MG63 (cell line): ENCODE measurements around the gene ENTPD6. TPM values are rescaled to one million over a fixed set of nuclear protein-coding genes. Genes with fewer than 3 reads are reported as not detected.
"Not testable (repeated sequence)": the region's sequence is repeated elsewhere in the genome, so short reads cannot be mapped to it uniquely, and the experiment has no call there.

ENCODE experiments used
- DNase-seq: peaks from one replicate; pipeline ENCODE4 v3.0.0-alpha.2; 2020
- H3K27me3 ChIP-seq: fragments of 250-450 bp; sonication (Bioruptor Pico); 2 replicates; pipeline ENCODE4 v1.5.1; 2020; ENCODE audit warnings: mild to moderate bottlenecking, moderate library complexity
- H3K36me3 ChIP-seq: fragments of 250-450 bp; sonication (Bioruptor Pico); 2 replicates; pipeline ENCODE4 v1.5.1; 2020; ENCODE audit warnings: mild to moderate bottlenecking, moderate library complexity
- H3K4me3 ChIP-seq: fragments of 250-450 bp; sonication (Bioruptor Pico); 2 replicates; pipeline ENCODE4 v1.5.1; 2020; ENCODE audit warnings: mild to moderate bottlenecking, moderate library complexity
- H3K9me3 ChIP-seq: fragments of 250-450 bp; sonication (Bioruptor Pico); 2 replicates; pipeline ENCODE4 v1.5.1; 2020; ENCODE audit warnings: mild to moderate bottlenecking, moderate library complexity
- total RNA-seq: library from RNA; depleted of rRNA; stranded (reverse); fragments of >200 nt; shearing (Covaris generic); gene quantifications from 2 replicates; pipeline ENCODE4 v1.2.3, GENCODE V29; 2014; ENCODE audit warnings: low replicate concordance

The ENTPD6 gene
- total RNA-seq, 1 experiment from 2014 or later: 59.6 TPM

GRCh38 chr20:25241659-25241955 is 46.1 kb downstream of the ENTPD6 start:
- H3K36me3 ChIP-seq, H3K9me3 ChIP-seq, H3K27me3 ChIP-seq, DNase-seq, H3K4me3 ChIP-seq: not testable (repeated sequence)

- no peaks in the 10 kb centered on the region for H3K27me3 ChIP-seq
- no peaks in the 10 kb centered on the region for H3K9me3 ChIP-seq
- H3K36me3 ChIP-seq: no peaks in the 10 kb centered on the region
- DNase-seq: no peak
- H3K4me3 ChIP-seq: no peak overlapping the region
Observed at GRCh38 chr20:25242231-25242630, 46.7 kb downstream of the ENTPD6 start.

GRCh38 chr20:25243416-25243979 is 48.0 kb downstream of the ENTPD6 start:
- DNase-seq: no peak
- Histone ChIP-seq H3K9me3 (no peaks in the 10 kb centered on the region), H3K36me3 (no peaks in the 10 kb centered on the region), H3K4me3 (no peak overlapping the region), H3K27me3 (no peaks in the 10 kb centered on the region)

GRCh38 chr20:25244976-25245375 is 49.5 kb downstream of the ENTPD6 start:
- H3K4me3 ChIP-seq: no peak overlapping the region
- DNase-seq: no peak
- H3K27me3 ChIP-seq: no peaks in the 10 kb centered on the region
- H3K9me3 ChIP-seq: no peaks in the 10 kb centered on the region
- H3K36me3 ChIP-seq: no peaks in the 10 kb centered on the region

- no peaks in the 10 kb centered on the region; the same call in 1 of the 2 replicates for H3K36me3 ChIP-seq
- H3K9me3 ChIP-seq: no peaks in the 10 kb centered on the region
- no peak overlapping the region for H3K4me3 ChIP-seq
- no peaks in the 10 kb centered on the region for H3K27me3 ChIP-seq
- DNase-seq: no peak
Observed at GRCh38 chr20:25245461-25245860, 49.9 kb downstream of the ENTPD6 start.

- DNase-seq: no peak
- no peak overlapping the region; the same call in 1 of the 2 replicates for H3K4me3 ChIP-seq
Observed at GRCh38 chr20:25246182-25246999, 50.9 kb downstream of the ENTPD6 start.

GRCh38 chr20:25247000-25247517 is 51.5 kb downstream of the ENTPD6 start:
- H3K36me3 ChIP-seq: no peaks in the 10 kb centered on the region; the same call in 1 of the 2 replicates
- peak overlapping the region; percentile 70 for H3K4me3 ChIP-seq
- DNase-seq: peak; percentile 61
- H3K9me3 ChIP-seq: no peaks in the 10 kb centered on the region
- no peaks in the 10 kb centered on the region for H3K27me3 ChIP-seq

More at GRCh38 chr20:25246182-25246999, 50.9 kb downstream of the ENTPD6 start:
- Histone ChIP-seq H3K27me3 (no peaks in the 10 kb centered on the region), H3K36me3 (no peaks in the 10 kb centered on the region; the same call in 1 of the 2 replicates), H3K9me3 (no peaks in the 10 kb centered on the region)

GRCh38 chr20:25247518-25247955 is 52.0 kb downstream of the ENTPD6 start:
- H3K4me3 ChIP-seq: peak overlapping the region; percentile 70
- no peaks in the 10 kb centered on the region for H3K9me3 ChIP-seq
- H3K36me3 ChIP-seq: no peaks in the 10 kb centered on the region; the same call in 1 of the 2 replicates
- no peaks in the 10 kb centered on the region for H3K27me3 ChIP-seq
- peak; percentile 26 for DNase-seq

- Histone ChIP-seq H3K9me3 (no peaks in the 10 kb centered on the region), H3K27me3 (no peaks in the 10 kb centered on the region), H3K36me3 (no peaks in the 10 kb centered on the region; the same call in none of the 2 replicates), H3K4me3 (peak within 1 kb of the TSS; percentile 70)
- DNase-seq: peak; percentile 80
Observed at GRCh38 chr20:25247956-25248785, 52.7 kb downstream of the ENTPD6 start, which contains the start of gene PYGB. Gene PYGB (plus strand): TSS chr20:25248085. CDS start chr20:25248179, 94 bp downstream.

- no peaks in the 10 kb centered on the region for H3K9me3 ChIP-seq
- DNase-seq: no peak
- H3K4me3 ChIP-seq: peak overlapping the region; percentile 70
- no peaks in the 10 kb centered on the region for H3K27me3 ChIP-seq
- H3K36me3 ChIP-seq: no peaks in the 10 kb centered on the region; the same call in none of the 2 replicates
Observed at GRCh38 chr20:25248786-25249172, 53.3 kb downstream of the ENTPD6 start.

- DNase-seq: no peak
- H3K36me3 ChIP-seq: no peaks in the 10 kb centered on the region; the same call in none of the 2 replicates
Observed at GRCh38 chr20:25249198-25249931, 53.9 kb downstream of the ENTPD6 start.

GRCh38 chr20:25250508-25250907 is 55.0 kb downstream of the ENTPD6 start:
- Histone ChIP-seq H3K9me3 (no peaks in the 10 kb centered on the region), H3K27me3 (no peaks in the 10 kb centered on the region), H3K36me3 (no peaks in the 10 kb centered on the region; the same call in none of the 2 replicates), H3K4me3 (peak overlapping the region; percentile 70)
- no peak for DNase-seq

More at GRCh38 chr20:25249198-25249931, 53.9 kb downstream of the ENTPD6 start:
- Histone ChIP-seq H3K27me3 (no peaks in the 10 kb centered on the region), H3K9me3 (no peaks in the 10 kb centered on the region), H3K4me3 (peak overlapping the region; percentile 70)

- H3K27me3 ChIP-seq: no peaks in the 10 kb centered on the region
- no peak for DNase-seq
- H3K9me3 ChIP-seq: no peaks in the 10 kb centered on the region
- H3K4me3 ChIP-seq: no peak overlapping the region
- no peaks in the 10 kb centered on the region; the same call in none of the 2 replicates for H3K36me3 ChIP-seq
Observed at GRCh38 chr20:25251019-25251418, 55.5 kb downstream of the ENTPD6 start.

GRCh38 chr20:25251558-25251957 is 56.0 kb downstream of the ENTPD6 start:
- Histone ChIP-seq H3K27me3 (no peaks in the 10 kb centered on the region), H3K4me3 (no peak overlapping the region), H3K36me3 (no peaks in the 10 kb centered on the region; the same call in none of the 2 replicates), H3K9me3 (no peaks in the 10 kb centered on the region)
- no peak for DNase-seq

- Histone ChIP-seq H3K27me3 (no peaks in the 10 kb centered on the region), H3K4me3 (no peak overlapping the region), H3K36me3 (no peaks in the 10 kb centered on the region; the same call in none of the 2 replicates), H3K9me3 (no peaks in the 10 kb centered on the region)
- DNase-seq: no peak
Observed at GRCh38 chr20:25252230-25252651, 56.7 kb downstream of the ENTPD6 start.
